GM21367 (cell line): ENCODE data around the gene NDUFS3.
A peak's percentile ranks its signal among the peaks of the same experiment; 100 is the strongest.
"Not testable (repeated sequence)": the region's sequence is repeated elsewhere in the genome, so short reads cannot be mapped to it uniquely, and the experiment has no call there.

ENCODE experiments used
- ATAC-seq: cut with Tn5 transposase; IDR thresholded peaks from one replicate; pipeline ENCODE4 v1.9.1; 2021; ENCODE audit not compliant: unreplicated experiment

The NDUFS3 gene

GRCh38 chr11:47558695-47559094 lies 20.2 kb upstream of the NDUFS3 start:
- ATAC-seq: no peak

- ATAC-seq: no peak
Measured at GRCh38 chr11:47560426-47560825, 18.4 kb upstream of the NDUFS3 start.

DNA sequence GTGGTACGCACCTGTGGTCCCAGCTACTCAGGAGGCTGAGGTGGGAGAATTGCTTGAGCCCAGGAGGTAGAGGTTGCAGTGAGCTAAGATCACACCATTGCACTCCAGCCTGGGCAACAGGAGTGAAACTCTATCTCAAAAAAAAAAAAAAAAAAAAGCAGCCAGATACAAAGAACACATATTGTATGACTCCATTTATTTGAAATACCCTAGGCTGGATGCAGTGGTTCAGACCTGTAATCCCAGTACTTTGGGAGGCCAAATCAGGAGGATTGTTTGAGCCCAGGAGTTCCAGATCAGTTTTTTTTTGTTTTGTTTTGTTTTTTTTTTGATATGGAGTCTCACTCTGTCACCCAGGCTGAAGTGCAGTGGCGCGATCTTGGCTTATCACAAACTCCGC lies 16.5 kb upstream of the NDUFS3 start:
- ATAC-seq: not testable (repeated sequence)

DNA sequence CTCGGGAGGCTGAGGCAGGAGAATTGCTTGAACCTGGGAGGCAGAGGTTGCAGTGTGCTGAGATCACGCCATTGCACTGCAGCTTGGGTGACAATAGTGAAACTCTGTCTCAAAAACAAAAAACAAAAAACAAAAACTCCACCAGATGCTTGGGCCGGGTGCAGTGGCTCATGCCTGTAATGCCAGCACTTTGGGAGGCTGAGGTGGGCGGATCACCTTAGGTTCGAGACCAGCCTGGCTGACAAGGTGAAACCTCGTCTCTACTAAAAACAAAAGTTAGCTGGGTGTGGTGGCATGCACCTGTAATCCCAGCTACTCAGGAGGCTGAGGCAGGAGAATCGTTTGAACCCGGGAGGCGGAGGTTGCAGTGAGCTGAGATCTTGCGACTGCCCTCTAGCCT lies 14.5 kb upstream of the NDUFS3 start:
- not testable (repeated sequence) for ATAC-seq

GRCh38 chr11:47564933-47565339 lies 13.9 kb upstream of the NDUFS3 start:
- no peak for ATAC-seq

DNA sequence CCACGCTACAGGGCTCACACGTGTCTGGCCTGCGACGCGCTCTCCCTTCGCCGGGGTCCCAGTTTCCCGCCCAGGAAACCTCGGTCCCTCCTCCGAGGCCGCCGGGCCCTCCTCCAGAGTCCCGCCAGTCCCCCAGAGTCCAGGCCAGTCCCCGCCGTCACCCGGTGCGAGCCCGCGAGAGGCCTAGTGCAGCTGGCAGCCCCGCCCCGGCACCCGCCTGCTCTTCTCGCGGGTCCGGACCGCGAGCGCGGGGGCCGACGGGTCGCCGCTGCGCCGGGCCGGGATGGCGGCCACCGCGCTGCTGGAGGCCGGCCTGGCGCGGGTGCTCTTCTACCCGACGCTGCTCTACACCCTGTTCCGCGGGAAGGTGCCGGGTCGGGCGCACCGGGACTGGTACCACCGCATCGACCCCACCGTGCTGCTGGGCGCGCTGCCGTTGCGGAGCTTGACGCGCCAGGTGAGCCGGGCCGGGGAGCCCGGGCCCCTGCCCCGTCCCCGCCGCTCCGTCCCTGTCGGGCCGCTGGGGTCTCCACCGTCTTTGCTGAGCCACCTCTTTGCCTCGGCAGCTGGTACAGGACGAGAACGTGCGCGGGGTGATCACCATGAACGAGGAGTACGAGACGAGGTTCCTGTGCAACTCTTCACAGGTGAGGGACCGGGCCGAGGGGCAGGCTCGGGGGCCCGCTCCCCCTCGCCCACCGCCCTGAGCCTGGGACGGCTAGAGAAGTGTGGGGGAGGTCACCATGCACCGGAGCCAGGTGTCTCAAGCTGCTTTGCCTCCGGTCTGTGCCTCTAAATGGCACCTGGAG lies 13.3 kb upstream of the NDUFS3 start, which contains the start of gene PTPMT1:
TSS of gene PTPMT1 (plus strand) at position 260 of the 809 bp plus-strand sequence. CDS start at position 284, 24 bp downstream.
- peak; percentile 91 for ATAC-seq

GRCh38 chr11:47566149-47566698 lies 12.7 kb upstream of the NDUFS3 start:
- ATAC-seq: no peak

DNA sequence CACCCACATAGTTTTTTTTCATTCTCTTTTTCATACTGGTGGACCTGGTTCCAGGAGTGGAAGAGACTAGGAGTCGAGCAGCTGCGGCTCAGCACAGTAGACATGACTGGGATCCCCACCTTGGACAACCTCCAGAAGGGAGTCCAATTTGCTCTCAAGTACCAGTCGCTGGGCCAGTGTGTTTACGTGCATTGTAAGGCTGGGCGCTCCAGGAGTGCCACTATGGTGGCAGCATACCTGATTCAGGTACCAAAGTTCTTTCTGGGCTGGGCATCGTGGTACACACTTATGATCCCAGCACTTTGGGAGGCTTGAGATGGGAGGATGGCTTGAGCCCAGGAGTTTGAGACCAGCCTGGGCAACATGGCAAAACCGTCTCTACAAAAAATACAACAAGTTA lies 9.2 kb upstream of the NDUFS3 start:
- ATAC-seq: no peak

GRCh38 chr11:47570651-47571356 lies 8.1 kb upstream of the NDUFS3 start:
- no peak for ATAC-seq

DNA sequence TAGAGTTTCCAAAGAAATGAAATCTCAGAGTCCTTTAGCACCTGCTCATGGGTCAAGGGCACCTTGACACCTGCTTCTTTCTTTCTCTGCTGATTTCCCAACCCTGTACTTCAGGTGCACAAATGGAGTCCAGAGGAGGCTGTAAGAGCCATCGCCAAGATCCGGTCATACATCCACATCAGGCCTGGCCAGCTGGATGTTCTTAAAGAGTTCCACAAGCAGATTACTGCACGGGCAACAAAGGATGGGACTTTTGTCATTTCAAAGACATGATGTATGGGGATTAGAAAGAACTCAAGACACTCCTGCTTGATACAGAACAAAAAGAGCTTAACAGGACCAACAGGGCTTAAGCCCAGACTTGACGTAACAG lies 7.5 kb upstream of the NDUFS3 start:
- ATAC-seq: no peak

GRCh38 chr11:47571895-47572294 lies 7.0 kb upstream of the NDUFS3 start:
- no peak for ATAC-seq

DNA sequence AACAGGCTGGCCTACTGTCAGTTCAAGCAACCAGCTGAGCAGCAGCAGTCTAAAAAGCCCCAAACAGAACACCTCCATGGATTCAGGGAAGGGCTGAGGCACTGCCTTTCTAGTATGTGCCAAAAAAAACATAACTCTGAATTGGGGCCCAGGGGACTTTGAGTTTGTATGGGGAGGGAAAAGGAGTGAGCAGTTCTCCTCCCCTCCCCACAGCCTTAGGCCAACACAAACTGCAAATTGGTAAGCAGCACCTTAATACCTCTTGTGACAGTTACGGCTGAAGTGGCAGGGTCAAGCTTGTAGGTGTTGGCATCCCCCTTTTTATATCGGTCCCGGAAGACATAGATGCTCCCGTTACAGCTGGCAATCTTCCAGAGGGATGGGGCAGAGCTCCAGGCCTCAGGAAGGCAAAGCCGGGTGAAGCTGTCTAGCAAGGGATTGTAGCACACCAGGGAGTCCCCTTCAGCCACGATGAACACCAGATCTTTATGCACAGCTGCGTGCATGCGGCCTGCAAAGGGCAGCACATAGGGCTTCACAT lies 6.1 kb upstream of the NDUFS3 start:
- no peak for ATAC-seq

GRCh38 chr11:47573321-47573720 lies 5.6 kb upstream of the NDUFS3 start:
- ATAC-seq: no peak

DNA sequence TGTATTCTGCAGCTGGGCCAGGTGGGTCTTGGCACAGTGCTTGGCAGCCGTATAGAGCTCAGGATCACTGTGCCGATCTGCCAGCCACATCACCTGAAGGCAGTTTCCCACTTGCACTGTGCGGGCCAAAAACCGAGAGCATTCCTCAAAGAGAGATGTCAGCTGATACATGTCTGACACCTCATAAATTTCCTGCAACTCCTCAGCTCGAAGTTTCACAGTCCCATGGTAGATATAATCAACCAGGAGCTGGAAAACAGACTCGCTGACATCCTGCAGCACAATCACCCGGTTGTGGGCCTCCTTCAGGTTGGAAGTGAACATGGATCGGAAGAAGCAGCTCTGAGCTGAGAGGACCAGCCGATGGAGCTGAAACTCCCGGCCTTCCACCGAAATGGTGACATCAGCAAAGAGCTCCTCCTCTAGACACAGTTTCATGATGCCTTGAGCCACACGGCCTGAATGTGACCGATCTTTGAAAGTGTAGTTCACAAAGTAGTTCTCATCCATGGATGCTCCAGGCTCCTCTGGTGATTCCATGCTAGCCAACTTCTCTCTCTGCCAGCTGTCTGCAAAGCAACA lies 1.3 kb upstream of the NDUFS3 start:
- no peak for ATAC-seq

DNA sequence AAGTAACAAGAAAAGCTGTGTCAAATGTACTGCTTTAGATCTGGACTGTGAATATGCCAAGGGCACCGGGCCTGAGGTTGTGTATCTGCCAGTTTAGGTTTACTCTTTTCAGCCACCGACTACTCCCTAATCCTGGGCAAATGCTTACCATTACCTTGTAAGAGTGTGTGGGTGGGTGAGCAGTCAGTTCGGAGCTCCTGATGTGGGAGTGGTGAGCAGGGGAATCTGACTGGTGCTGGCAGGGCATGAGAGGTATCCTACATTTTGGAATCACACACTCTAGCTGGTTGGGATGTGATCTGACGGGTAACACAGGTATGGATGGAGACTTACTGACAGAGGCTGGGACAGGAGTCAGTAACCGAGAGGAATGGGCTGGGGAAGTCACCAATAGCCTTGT lies 5.0 kb downstream of the NDUFS3 start:
- ATAC-seq: no peak

DNA sequence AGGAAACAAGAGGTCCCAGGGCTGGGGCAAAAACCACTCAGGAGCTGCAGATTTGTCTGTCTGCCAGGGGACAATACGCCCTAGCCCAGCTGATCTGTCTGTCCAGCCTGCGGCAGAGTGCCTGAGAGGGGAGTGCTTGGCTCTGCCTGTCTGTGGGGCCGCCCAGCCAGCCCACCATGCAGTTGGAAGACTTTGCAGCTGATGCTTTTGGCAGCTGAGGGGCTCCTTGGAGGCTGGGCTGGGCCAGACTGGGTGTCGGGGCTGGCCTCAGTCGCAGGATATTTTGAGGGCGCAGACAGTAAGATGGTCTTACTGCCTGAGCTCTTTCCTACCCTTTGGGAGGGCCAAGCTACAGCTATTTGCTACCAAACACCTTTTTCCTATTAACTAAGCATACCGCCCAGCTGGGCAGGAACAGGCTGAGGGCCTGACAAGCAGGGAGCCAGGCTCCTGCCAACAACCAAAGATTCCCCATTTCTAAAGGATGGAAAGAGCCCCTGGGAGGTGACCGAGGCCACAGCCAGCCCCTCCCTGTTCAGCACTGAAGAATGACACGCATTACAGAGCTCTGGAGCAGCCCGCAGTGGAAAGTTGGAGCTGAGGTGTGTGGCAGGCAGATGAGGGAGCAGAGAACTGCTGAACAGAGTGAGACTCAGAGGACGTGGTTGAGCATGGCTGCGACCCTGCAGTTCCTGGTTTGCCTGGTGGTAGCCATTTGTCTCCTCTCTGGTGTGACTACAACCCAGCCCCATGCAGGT lies 7.4 kb downstream of the NDUFS3 start, which contains the start of gene FAM180B:
TSS of gene FAM180B (plus strand) at position 581 of the 758 bp plus-strand sequence. CDS start at position 672, 91 bp downstream.
- no peak for ATAC-seq

- no peak for ATAC-seq
Measured at GRCh38 chr11:47587039-47587716, 8.3 kb downstream of the NDUFS3 start.

GRCh38 chr11:47587723-47588326 lies 9.0 kb downstream of the NDUFS3 start:
- ATAC-seq: no peak

DNA sequence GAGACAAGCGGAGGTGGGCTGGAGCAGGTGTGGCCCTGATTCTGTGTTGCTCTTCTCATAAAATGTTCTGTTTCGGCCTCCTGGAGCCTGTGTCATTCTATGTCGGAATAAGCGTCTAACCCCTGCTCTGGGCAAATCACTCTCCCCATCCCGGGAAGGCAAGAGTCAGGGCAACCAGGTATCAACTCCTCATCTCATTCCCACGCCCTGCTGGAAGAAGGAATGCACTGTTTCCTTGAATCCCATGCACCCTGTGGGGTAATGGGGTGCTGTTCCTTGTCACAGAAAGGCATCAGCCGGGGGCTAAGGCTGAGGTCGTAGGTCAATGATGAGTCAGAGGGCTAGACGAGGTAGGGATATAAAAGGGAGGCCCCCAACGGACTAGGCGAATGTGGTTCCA lies 10.2 kb downstream of the NDUFS3 start:
- no peak for ATAC-seq

GRCh38 chr11:47589584-47589976 lies 10.7 kb downstream of the NDUFS3 start:
- ATAC-seq: no peak
